Measurements from ENCODE around the gene SGCD.

GRCh38 chr5:156356238-156356637 is 29.3 kb downstream of the SGCD start:
- TF ChIP-seq CTCF (IDR thresholded peaks at IDR 0.05) = no peak
- TF ChIP-seq POLR2A (IDR thresholded peaks at IDR 0.05) = no peak
